ENCODE measurements around the gene CLTC.

CLTC gene

DNA sequence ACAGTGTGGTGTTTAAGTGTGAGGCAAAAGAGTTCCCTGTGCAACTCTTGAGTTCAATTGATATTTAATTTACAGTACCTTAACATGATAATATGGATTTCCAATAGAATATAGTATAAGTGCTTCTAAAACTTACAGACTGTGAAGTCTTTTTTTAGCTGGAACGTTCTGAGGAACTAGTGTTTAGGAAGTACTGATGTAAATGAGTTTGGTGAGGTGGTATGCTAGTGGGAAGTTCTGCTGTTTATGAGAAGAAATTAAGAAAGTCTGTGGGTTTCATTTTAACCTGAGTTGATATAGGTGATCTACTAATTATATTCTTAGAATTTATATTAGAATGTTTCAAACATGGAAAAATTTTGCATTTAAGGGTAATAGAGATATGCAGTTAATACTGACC, 55.5 kb downstream of the CLTC start:
- DNase-seq (ENCODE audit: low read depth): no peak
- TF ChIP-seq, protein P1, sequence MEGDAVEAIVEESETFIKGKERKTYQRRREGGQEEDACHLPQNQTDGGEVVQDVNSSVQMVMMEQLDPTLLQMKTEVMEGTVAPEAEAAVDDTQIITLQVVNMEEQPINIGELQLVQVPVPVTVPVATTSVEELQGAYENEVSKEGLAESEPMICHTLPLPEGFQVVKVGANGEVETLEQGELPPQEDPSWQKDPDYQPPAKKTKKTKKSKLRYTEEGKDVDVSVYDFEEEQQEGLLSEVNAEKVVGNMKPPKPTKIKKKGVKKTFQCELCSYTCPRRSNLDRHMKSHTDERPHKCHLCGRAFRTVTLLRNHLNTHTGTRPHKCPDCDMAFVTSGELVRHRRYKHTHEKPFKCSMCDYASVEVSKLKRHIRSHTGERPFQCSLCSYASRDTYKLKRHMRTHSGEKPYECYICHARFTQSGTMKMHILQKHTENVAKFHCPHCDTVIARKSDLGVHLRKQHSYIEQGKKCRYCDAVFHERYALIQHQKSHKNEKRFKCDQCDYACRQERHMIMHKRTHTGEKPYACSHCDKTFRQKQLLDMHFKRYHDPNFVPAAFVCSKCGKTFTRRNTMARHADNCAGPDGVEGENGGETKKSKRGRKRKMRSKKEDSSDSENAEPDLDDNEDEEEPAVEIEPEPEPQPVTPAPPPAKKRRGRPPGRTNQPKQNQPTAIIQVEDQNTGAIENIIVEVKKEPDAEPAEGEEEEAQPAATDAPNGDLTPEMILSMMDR (IDR thresholded peaks at IDR 0.05; ENCODE audit: control insufficient read depth, insufficient read depth, low read depth, low read length, missing control alignments): no peak
- H3K4me3 ChIP-seq (ENCODE audit: control insufficient read depth, low read depth, low read length): no peak overlapping the region

DNA sequence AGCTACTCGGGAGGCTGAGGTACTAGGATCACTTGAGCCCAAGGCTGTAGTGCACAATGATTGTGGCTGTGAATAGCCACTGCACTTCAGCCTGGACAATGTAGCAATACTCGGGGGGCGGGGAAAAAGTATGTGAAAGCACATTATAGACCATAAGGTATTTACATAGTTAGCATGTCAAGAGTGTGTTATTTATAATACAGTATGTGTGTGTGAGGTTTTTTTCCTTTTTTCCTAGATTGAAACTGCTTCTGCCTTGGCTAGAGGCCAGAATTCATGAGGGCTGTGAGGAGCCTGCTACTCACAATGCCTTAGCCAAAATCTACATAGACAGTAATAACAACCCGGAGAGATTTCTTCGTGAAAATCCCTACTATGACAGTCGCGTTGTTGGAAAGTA, 57.0 kb downstream of the CLTC start:
- no peak for DNase-seq (ENCODE audit: low read depth)
- no peak overlapping the region for H3K4me3 ChIP-seq (ENCODE audit: control insufficient read depth, low read depth, low read length)
- TF ChIP-seq, protein P1 (IDR thresholded peaks at IDR 0.05; ENCODE audit: control insufficient read depth, insufficient read depth, low read depth, low read length, missing control alignments): no peak

DNA sequence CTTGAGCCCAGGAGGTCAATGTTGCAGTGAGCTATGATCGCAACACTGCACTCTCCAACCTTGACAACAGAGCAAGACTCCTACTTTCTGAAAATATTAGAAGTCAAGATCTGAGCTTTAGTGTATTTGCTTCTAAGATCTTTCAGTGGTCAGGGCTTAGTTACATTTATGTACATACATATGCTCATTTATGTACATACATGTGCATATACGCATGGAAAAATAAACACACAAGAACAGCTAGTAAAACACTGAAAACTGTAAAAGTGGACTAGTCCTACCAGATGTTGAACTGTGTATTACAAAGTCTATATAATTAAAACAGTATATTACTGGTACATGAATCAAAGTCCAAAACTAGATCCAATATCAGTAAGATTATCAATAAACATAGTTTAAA, 59.2 kb downstream of the CLTC start:
- H3K4me3 ChIP-seq (ENCODE audit: control insufficient read depth, low read depth, low read length): no peak overlapping the region
- TF ChIP-seq, protein P1 (IDR thresholded peaks at IDR 0.05; ENCODE audit: control insufficient read depth, insufficient read depth, low read depth, low read length, missing control alignments): no peak
- no peak for DNase-seq (ENCODE audit: low read depth)

DNA sequence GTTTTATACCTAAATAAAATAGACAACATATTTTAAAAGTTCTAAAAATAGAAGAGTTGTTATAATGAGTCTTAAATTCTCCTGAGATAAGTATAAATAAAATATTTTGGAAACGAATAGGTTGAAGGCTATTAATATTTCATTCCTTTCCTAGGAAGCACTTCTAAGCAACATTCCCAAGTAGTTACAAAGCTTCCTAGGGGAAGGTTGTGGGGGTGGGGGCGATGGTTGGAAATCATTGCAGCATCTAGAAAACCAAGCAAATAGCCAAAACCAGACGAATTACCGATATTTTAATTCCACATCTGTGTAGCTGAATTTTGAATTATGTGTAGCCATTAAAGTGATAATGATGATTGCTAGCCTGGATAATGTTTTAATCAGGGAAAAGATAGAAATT, 60.6 kb downstream of the CLTC start:
- TF ChIP-seq, protein P1 (IDR thresholded peaks at IDR 0.05; ENCODE audit: control insufficient read depth, insufficient read depth, low read depth, low read length, missing control alignments): no peak
- H3K4me3 ChIP-seq (ENCODE audit: control insufficient read depth, low read depth, low read length): no peak overlapping the region
- DNase-seq (ENCODE audit: low read depth): no peak

DNA sequence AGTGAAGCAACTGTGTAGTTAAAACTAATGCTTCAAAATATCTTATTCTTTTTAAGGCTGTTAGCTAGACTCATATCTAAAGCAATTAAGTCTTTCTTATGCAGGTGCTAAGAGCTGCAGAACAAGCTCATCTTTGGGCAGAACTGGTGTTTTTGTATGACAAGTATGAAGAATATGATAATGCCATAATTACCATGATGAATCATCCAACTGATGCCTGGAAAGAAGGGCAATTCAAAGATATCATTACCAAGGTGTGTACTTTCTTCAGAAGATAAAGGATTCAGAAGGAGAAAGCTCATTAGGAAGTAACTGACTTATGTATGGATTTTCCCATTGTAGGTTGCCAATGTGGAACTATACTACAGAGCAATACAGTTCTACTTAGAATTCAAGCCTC, 63.6 kb downstream of the CLTC start:
- TF ChIP-seq, protein P1 (IDR thresholded peaks at IDR 0.05; ENCODE audit: control insufficient read depth, insufficient read depth, low read depth, low read length, missing control alignments): no peak
- no peak overlapping the region for H3K4me3 ChIP-seq (ENCODE audit: control insufficient read depth, low read depth, low read length)
- DNase-seq (ENCODE audit: low read depth): no peak

DNA sequence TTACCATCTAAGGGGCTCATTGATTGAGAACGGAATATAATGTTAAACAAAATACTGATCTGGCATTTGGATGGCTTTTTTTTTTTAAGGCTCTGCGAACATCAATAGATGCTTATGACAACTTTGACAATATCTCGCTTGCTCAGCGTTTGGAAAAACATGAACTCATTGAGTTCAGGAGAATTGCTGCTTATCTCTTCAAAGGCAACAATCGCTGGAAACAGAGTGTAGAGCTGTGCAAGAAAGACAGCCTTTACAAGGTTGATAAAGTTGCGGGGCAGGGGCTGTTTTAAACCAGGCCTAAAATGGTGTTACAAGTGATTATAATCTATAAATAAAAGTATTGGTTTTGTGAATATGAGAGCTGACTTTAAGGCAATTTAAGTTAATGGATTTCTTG, 65.3 kb downstream of the CLTC start:
- H3K4me3 ChIP-seq (ENCODE audit: control insufficient read depth, low read depth, low read length): no peak overlapping the region
- TF ChIP-seq, protein P1 (IDR thresholded peaks at IDR 0.05; ENCODE audit: control insufficient read depth, insufficient read depth, low read depth, low read length, missing control alignments): no peak
- no peak for DNase-seq (ENCODE audit: low read depth)

DNA sequence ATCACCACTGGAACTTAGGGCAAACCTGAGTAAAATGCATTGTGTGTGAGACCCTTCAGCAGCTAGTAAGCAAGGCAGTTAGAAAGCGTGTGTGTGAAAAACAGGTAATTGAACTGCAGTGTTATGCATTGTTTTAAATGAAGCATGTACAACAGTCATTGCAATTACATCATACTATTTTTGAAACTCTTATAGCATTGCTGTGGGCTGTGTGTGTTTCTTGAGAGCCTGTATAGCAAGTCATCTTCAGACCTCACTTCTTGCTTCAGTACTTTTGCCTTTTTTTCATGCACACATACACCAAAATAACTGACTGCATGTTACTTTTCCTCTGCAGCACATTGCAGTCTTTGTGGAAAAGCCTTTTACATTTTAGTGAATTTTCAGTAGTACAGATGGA, 68.3 kb downstream of the CLTC start:
- TF ChIP-seq, protein P1 (IDR thresholded peaks at IDR 0.05; ENCODE audit: control insufficient read depth, insufficient read depth, low read depth, low read length, missing control alignments): no peak
- no peak overlapping the region for H3K4me3 ChIP-seq (ENCODE audit: control insufficient read depth, low read depth, low read length)
- no peak for DNase-seq (ENCODE audit: low read depth)
